DOHH2 (cell line): Measurements from ENCODE around the gene RBM15B.

Experiments used
- CTCF ChIP-seq: fragments of 200-600 bp; sonication (generic); IDR thresholded peaks from one replicate; pipeline ENCODE4 v1.5.1; 2014; ENCODE audit warnings: antibody characterized with exemption, mild to moderate bottlenecking, low read depth, low read length; ENCODE audit not compliant: poor library complexity, severe bottlenecking
- EZH2phosphoT487 ChIP-seq: fragments of 200-600 bp; sonication (generic); IDR thresholded peaks from 2 replicates; pipeline ENCODE4 v1.6.1; 2017; ENCODE audit warnings: borderline replicate concordance, mild to moderate bottlenecking, antibody characterized with exemption, low read length, moderate library complexity, mixed read lengths

- TF ChIP-seq CTCF (no peak), EZH2phosphoT487 (no peak)
Observed at GRCh38 chr3:51380601-51381332, 10.3 kb upstream of the RBM15B start.
